Vagina (tissue), 2 donors: ENCODE data around the gene DPYSL5.

Source experiments
- POLR2A ChIP-seq, 2 donors: fragments of 450-650 bp; IDR thresholded peaks; one replicate each; pipeline ENCODE4 v1.6.1; 2017; ENCODE audit warnings: antibody characterized with exemption in 2 of 2, mild to moderate bottlenecking in 2 of 2, moderate library complexity in 2 of 2
- POLR2AphosphoS5 ChIP-seq, 2 donors: sonication (generic); formaldehyde crosslinking; IDR thresholded peaks; one replicate each; pipeline ENCODE4 v1.9.0; 2017; ENCODE audit warnings: antibody characterized with exemption in 2 of 2, mild to moderate bottlenecking in 2 of 2, low read depth in 1 of 2; ENCODE audit not compliant: insufficient read depth in 1 of 2
- TF ChIP-seq, protein P1 (sequence below), 3 experiments: fragments of 450-650 bp in 2 of 3; fragments of 200-600 bp in 1 of 3; sonication (generic) in 1 of 3; IDR thresholded peaks; one replicate each; pipeline ENCODE4 v1.5.1; 2017 to 2019; ENCODE audit warnings: antibody characterized with exemption in 3 of 3, mild to moderate bottlenecking in 2 of 3, moderate library complexity in 2 of 3

DNA sequence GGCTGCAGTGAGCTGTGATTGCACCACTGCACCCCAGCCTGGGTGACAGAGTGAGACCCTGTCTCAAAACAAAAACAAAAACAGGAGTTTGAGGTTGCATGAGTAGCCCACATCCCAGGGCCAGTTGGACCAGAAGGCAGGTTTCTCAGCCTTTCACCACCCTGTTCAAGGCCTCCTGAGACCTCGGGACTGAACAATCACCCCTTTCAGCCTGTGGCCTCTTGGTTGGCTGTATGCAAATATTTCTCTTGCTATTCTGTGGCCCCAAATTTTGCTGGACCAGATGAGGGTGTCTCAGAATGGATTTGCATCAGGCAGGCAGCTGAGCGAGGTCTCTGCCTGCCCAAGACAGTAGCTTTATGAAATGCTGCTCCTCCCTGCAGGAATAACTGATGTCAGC is 56.9 kb downstream of the DPYSL5 start:
- TF ChIP-seq, protein P1, sequence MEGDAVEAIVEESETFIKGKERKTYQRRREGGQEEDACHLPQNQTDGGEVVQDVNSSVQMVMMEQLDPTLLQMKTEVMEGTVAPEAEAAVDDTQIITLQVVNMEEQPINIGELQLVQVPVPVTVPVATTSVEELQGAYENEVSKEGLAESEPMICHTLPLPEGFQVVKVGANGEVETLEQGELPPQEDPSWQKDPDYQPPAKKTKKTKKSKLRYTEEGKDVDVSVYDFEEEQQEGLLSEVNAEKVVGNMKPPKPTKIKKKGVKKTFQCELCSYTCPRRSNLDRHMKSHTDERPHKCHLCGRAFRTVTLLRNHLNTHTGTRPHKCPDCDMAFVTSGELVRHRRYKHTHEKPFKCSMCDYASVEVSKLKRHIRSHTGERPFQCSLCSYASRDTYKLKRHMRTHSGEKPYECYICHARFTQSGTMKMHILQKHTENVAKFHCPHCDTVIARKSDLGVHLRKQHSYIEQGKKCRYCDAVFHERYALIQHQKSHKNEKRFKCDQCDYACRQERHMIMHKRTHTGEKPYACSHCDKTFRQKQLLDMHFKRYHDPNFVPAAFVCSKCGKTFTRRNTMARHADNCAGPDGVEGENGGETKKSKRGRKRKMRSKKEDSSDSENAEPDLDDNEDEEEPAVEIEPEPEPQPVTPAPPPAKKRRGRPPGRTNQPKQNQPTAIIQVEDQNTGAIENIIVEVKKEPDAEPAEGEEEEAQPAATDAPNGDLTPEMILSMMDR (IDR thresholded peaks at IDR 0.05): no peak
- no peak for TF ChIP-seq POLR2A (IDR thresholded peaks at IDR 0.05)
- TF ChIP-seq POLR2AphosphoS5 (IDR thresholded peaks at IDR 0.05; ENCODE audit: insufficient read depth in 1 of 2, low read depth in 1 of 2): no peak
